GM19240 (cell line): Measurements from ENCODE around the gene MFSD1.

Source experiments
- DNase-seq: peaks from one replicate; pipeline ENCODE4 v3.0.0; 2011; ENCODE audit warnings: low spot score; ENCODE audit not compliant: insufficient read length

Gene MFSD1

GRCh38 chr3:158801696-158802408, at the start of gene MFSD1:
TSS of gene MFSD1 (plus strand) at chr3:158802054. CDS start at chr3:158802153, 99 bp downstream.
- DNase-seq, result peak; percentile 55

GRCh38 chr3:158753854-158754253, 48.0 kb upstream of the MFSD1 start:
- DNase-seq, result no peak

GRCh38 chr3:158755421-158755820, 46.4 kb upstream of the MFSD1 start:
- DNase-seq, result no peak

GRCh38 chr3:158761350-158761749, 40.5 kb upstream of the MFSD1 start:
- DNase-seq, result no peak

- no peak for DNase-seq
Observed at GRCh38 chr3:158762701-158763100, 39.2 kb upstream of the MFSD1 start.

DNA sequence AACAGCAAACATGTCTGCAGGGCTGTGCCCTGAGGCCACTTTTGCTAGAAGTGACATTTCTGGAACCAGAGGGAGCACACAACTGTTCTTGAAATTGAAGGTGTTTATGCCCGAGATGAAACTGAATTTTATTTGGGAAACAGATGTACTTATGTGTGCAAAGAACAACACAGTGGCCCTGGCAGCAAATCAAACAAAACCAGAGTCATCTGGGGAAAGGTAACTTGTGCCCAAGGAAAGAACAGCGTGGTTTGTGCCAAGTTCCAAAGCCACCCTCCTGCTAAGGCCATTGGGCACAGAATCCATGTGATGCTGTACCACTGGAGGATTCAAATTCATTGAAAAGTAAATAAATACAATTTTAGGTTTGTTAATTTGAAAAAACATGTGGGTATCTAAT, 38.4 kb upstream of the MFSD1 start:
- DNase-seq, result no peak

GRCh38 chr3:158765518-158766205, 36.2 kb upstream of the MFSD1 start:
- no peak for DNase-seq

- no peak for DNase-seq
Observed at GRCh38 chr3:158766364-158766763, 35.5 kb upstream of the MFSD1 start.

DNA sequence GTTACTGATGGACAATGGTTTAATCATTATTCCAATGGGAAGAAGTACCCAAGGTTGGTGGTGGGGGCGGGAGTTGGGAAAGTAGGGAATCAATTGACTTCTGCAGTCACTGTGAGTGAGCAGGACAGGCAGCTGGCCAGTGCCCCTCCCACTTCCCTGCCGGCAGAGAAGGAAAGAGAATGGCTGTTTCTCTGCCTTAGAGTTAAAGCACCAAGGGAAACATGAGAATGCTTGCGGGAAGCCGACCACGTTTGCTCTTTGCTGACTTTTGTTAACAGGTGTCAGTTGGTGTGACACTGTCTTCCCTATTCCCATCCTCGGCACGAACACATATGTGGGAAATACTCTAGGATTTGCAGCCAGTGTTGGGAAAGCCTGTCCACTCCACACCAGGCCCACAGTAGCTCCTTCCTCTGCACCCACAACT, 33.5 kb upstream of the MFSD1 start:
- DNase-seq, result no peak

GRCh38 chr3:158768881-158769543, 32.8 kb upstream of the MFSD1 start:
- no peak for DNase-seq

GRCh38 chr3:158769549-158769948, 32.3 kb upstream of the MFSD1 start:
- no peak for DNase-seq

DNA sequence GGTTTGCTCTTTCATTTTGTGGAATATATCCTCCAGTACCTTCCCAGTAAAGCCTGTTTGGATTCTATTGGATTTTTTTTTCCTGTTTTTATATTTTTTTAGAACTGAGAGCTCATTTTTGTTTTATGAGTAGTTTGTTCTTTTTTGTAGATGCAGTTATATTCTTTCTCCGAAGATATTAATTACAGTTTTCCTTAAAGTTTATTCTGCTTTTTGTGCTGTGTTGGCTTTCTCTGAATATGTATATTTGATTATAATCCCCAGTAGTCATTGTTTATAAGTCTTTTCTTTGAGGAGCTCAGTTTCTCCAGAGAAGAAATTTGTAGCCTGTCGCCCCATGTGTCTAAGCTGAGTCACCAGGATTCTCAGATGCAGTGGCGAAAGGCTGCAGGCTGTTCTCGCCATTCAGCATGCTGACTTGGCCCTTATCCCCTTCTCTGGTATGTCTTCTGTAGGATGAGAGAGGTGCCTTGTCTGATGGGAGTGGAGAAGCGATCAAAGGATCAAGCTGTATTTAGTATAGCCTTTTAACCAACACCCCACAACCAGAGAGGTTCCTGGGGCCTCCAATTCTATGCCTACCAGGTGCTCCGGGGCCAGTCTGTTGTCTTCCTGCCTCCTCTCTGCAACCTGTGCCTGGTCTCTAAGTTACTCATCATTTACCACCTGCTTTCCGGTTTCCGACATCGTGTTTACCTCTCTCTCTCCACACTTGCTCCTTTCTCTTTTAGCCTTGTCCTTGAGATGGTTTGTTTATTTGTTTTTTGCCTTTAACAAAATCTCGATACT, 31.7 kb upstream of the MFSD1 start:
- no peak for DNase-seq

DNA sequence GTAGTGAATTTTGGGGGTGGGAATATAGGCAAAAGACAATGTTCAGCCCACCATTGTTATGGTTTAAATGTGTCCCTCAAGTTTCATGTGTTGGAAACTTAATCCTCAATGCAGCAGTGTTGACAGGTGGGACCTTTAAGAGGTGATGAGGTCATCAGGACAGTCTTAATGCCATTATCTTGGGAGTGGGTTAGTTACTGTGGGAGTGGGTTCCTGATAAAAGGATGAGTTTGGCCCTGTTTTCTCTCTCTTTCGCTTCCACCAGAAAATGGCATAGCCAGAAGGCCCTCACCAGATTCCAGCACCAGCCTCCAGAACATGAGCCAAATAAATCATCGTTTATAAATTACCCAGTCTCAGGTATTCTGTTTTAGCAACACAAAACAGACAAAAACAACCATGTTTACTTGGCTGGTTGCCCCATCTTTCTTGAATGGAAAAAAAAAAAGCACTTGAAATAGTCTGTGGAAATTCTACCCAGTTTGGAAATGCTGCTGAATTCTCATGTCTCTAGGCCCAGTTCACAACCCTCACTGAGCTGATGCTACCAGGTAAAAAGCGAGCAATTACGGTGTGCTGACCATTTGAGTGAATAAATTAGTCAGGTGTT, 31.0 kb upstream of the MFSD1 start:
- no peak for DNase-seq

- no peak for DNase-seq
Observed at GRCh38 chr3:158771577-158771976, 30.3 kb upstream of the MFSD1 start.

DNA sequence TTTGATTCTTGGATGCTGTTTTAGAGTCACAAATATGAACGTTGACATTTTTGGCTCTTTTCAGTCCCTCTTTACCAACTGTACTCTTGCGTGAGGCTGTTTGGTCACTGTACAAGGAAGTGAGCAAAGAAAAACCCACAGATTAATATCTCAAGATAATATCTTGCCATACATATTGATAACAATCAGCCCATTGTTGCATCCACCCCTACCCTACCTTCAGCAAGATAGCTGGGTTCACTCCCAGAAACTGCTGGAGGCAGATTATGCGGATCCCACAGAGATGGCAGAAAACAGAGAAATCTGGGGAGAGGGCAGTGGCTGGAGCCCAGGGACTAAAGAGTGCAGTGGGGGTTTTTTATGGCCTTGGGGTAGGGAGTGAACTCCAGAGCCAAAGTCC, 29.9 kb upstream of the MFSD1 start:
- DNase-seq, result no peak

GRCh38 chr3:158773166-158773565, 28.7 kb upstream of the MFSD1 start:
- no peak for DNase-seq

DNA sequence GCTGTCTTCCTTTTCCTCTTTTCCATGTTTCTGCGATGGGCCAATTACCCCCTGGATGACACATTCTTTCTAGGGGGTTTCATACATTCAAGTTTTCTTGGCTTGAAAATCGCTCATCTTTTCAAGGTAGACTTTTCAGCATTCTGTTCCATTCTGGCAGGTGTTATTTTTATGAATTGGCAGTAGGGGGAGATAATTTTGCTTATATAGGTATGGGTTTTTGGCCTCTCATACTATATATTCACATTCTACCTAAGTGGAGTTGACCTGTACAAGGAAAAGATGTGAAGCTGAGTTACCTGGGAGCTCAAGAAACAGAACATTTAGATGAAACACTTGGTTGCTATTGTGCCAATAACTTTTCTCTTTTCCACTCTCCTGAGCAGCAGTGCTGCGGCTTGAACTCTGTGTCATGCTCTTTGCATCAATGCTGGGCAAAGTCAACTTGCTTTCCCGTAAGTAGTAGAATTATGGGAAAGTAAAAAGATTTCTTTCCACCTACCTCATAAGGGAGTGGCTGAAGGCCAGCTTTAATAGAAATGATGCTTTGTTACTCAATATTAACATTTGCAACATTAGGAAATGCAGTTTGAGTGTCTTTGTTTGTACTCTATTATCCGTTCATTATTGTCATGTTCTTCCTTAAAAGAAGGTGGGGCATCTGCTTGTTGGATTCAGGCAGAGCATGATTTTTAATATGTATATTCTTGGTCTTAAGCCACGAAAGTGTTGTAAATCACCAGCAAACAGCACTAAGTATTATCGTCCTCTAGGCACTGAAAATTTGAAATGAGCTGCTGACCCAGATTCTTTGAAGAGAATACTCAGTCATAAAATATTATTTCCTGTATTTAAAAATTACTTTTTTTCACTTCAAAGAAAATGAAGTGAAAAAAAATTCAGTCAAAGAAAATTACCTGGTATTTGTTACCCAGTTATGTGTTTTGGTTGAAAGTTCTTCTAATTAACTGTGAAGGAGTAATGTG, 27.7 kb upstream of the MFSD1 start:
- no peak for DNase-seq

DNA sequence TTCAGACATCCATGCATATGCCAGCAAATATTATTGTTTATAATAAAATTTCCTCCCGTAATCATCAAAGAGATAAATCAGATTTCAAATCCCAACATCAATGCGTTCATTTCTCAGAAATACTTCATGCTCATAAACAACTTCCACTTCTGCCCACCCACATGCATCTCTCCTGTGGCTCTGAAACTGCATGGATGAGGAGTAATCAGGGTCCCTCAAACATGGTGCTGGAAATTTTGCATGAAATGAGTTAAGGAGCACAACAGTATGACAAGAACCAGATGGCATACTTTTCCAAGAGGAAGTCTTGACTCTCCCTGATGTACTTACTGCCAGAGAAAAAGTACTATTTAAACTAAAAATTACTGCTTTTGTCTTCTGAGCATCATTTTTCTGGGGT, 26.9 kb upstream of the MFSD1 start:
- no peak for DNase-seq

DNA sequence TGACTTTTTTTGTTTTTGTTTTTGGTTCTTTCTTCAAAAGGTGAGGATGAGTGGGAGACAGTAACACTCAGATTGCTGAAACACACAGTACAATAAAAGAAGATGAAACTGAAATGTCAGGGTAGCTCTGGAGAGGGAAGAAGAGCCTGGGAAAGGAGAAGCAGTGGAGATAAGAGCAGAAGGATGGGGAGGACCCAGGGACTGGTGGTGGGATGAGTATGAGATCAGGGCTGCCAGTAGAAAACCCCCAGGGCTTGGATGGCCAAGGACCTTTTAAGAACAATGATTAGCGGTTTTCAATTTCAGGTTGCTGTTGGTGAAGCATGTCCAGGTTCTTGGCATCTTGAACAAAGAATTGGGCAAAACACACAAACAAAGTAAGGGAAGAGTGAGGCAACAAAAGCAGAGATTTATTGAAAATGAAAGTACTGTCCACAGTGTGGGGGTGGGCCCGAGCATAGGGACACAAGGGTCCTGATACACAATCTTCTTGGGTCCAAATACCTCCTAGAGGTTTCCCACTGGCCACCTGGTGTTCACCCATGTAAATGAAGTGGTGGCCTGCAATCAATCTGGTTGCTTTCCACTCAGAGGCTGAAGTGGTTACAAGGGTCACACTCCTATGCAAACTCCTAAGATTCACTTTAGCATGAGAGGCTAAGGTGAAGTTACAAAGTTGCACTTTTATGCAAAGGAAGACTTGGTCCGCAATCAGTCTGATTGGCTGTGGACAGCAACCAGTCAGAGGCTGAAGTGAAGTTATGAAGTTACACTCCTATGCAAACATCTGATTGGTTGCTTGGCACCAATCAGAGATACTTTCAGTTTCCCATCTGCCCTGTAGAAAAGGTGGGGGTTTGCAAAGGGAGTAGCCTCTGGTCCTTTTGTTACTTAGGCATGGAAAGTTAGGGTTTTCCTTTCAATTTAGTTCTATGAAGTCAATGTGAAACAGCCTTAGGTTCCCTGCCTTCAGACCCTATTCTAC, 26.1 kb upstream of the MFSD1 start:
- DNase-seq, result no peak
